Measurements from ENCODE around the gene BTBD9.

Gene BTBD9

DNA sequence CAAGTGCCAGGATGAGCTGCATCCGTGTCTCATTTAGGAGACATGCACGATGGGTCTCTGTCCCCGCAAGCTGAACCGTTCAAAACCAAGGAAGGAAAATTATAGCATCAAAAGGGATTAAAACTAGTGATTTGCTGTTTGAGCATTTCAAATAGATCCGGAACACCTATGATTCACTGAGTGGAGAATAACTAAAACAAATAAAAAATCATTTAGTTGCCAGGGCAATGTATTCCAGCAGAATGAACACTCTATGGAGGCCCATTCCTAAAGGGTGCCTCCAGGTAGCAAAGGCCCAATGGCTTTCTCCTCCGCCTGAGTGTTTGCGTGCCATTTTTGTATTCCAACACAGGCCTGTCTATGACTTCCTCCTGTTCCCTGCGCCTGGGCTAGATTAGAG, 465.4 kb downstream of the BTBD9 start:
- no peaks in the 10 kb centered on the region for H3K27me3 ChIP-seq (replicated peaks; ENCODE audit: control insufficient read depth, insufficient read depth, low read length)
- no peaks in the 10 kb centered on the region; the same call in none of the 2 replicates for H3K36me3 ChIP-seq (ENCODE audit: control insufficient read depth, insufficient read depth, low read length)
- TF ChIP-seq, protein P1, sequence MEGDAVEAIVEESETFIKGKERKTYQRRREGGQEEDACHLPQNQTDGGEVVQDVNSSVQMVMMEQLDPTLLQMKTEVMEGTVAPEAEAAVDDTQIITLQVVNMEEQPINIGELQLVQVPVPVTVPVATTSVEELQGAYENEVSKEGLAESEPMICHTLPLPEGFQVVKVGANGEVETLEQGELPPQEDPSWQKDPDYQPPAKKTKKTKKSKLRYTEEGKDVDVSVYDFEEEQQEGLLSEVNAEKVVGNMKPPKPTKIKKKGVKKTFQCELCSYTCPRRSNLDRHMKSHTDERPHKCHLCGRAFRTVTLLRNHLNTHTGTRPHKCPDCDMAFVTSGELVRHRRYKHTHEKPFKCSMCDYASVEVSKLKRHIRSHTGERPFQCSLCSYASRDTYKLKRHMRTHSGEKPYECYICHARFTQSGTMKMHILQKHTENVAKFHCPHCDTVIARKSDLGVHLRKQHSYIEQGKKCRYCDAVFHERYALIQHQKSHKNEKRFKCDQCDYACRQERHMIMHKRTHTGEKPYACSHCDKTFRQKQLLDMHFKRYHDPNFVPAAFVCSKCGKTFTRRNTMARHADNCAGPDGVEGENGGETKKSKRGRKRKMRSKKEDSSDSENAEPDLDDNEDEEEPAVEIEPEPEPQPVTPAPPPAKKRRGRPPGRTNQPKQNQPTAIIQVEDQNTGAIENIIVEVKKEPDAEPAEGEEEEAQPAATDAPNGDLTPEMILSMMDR (IDR thresholded peaks at IDR 0.05; ENCODE audit: insufficient read depth, low read length, poor library complexity, severe bottlenecking) = no peak
- DNase-seq (ENCODE audit: extremely low read depth, insufficient read length) = no peak
- no peak overlapping the region for H3K4me3 ChIP-seq (replicated peaks; ENCODE audit: low read depth, low read length)

DNA sequence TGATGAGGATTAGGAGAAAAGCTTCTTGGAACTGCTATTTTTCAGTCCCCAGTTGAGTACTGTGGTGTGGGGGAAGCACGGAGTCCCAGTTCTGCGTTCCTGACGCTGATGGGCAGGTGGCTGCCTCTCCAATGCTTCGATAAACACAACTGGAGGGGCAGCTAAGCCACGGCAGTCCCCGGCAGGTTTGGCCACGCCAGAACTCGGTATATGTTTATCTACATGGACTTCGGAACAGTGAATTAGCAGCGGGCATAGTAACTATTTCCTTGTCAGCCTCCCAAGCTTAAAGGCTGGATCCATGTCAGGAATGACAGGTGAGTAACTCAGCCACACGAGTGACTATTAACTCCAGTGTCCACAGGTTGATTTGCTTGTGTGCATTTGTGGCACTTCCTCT, 465.8 kb downstream of the BTBD9 start:
- Histone ChIP-seq H3K36me3 (ENCODE audit: control insufficient read depth, insufficient read depth, low read length) (no peaks in the 10 kb centered on the region; the same call in none of the 2 replicates), H3K4me3 (replicated peaks; ENCODE audit: low read depth, low read length) (no peak overlapping the region), H3K27me3 (replicated peaks; ENCODE audit: control insufficient read depth, insufficient read depth, low read length) (no peaks in the 10 kb centered on the region)
- TF ChIP-seq, protein P1 (IDR thresholded peaks at IDR 0.05; ENCODE audit: insufficient read depth, low read length, poor library complexity, severe bottlenecking) = no peak
- no peak for DNase-seq (ENCODE audit: extremely low read depth, insufficient read length)

DNA sequence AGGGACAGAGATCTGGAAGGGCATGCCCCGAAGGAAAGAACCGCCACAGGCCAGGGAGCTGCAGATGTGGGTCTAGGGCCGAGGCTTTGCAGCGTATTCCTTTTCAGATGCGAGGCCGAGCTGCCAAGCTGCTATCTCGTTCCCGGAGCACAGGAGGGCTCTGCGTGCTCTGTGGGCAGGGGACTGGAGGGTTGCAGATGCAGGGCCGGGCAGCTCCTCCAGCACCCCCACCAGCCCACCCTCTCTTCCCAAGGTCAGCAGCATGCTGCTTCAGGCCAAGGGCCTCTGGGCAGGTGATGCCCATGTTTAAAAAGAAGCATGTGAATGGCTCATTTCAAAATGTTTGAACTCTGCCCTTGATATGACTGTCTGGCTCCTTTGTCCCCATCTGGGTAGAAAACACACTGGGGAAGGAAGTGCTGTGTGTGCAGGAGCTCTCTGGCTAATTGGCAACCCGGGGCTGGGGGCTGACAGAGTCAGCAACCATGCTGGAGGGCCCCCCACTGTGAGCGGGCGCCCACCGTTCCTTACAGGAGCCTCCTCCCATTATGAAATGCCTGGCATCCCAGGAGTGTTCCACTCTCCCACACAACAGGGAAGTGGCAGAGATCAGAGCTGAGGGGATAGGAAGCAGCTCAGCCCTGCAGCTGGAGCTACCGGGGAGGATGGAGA, 466.9 kb downstream of the BTBD9 start:
- H3K36me3 ChIP-seq (ENCODE audit: control insufficient read depth, insufficient read depth, low read length) = no peaks in the 10 kb centered on the region; the same call in none of the 2 replicates
- TF ChIP-seq, protein P1 (IDR thresholded peaks at IDR 0.05; ENCODE audit: insufficient read depth, low read length, poor library complexity, severe bottlenecking) = no peak
- no peaks in the 10 kb centered on the region for H3K27me3 ChIP-seq (replicated peaks; ENCODE audit: control insufficient read depth, insufficient read depth, low read length)
- no peak for DNase-seq (ENCODE audit: extremely low read depth, insufficient read length)
- H3K4me3 ChIP-seq (replicated peaks; ENCODE audit: low read depth, low read length) = no peak overlapping the region

DNA sequence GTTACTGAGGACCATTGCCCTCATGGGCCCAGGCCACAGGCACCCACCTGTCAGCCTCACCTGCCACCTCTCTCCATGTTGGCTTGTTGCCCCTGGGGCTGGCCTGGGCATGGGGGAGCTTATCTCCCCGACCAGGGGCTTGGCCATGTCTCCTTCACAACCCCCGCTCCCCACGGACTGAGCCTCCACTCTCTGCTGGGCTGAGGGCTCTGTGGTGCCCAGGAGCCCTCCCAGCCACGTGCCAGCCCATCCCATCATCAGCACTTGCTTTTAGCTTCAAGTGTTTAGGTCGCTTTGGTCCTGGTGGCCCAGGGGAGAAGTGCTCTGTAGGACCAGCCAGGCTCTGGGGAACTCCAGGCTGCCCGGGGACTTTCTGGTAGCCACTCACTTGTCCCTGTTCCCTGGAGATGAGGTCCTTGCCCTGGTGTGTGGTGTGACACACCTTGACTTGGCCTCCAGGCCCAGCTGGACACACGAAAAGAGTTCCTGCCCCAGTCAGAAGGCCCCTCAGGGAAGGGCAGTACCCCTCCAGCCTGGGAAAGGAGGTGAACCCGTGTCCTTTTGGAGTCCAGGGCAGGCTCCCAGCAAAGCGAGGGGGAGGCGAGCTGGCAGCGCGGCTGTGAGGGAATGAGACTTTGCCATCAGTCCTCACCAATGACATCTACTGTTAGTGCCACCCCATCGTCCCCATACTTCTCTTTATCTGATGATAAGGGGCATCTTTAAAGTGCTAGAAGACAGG, 467.6 kb downstream of the BTBD9 start:
- no peaks in the 10 kb centered on the region; the same call in none of the 2 replicates for H3K36me3 ChIP-seq (ENCODE audit: control insufficient read depth, insufficient read depth, low read length)
- no peaks in the 10 kb centered on the region for H3K27me3 ChIP-seq (replicated peaks; ENCODE audit: control insufficient read depth, insufficient read depth, low read length)
- H3K4me3 ChIP-seq (replicated peaks; ENCODE audit: low read depth, low read length) = no peak overlapping the region
- TF ChIP-seq, protein P1 (IDR thresholded peaks at IDR 0.05; ENCODE audit: insufficient read depth, low read length, poor library complexity, severe bottlenecking) = no peak
- no peak for DNase-seq (ENCODE audit: extremely low read depth, insufficient read length)

DNA sequence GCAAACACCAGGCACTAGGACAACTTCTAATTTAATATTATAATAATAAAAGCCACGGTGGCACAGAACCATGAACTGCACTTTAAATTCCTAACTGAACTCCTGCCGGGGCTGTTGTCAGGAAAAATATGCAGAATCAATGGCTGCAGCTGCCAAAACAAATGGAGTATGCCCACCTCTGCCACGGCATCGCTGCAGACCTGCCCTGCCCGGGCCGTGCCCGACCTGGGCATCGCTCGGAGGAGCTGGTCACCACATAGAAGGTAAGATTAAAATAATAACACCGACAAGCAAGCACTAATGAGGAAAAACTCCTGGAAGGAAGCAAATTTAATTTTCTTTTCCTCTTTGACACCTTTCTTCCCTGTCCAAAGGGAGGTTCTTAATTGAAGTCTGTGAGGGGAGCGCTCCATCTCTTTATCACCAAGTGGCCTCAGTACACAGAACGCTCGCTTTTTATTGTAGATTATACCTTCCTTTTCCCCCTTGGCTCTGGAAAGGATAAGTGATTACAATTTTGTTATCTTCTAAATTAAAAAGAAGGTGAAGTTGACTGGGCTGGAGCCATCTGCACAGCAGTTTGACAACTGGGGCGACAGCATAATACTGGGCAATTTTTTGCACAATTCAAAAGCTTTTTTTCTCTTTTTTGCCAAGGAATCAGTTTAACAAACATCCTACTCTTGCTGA, 468.9 kb downstream of the BTBD9 start:
- Histone ChIP-seq H3K36me3 (ENCODE audit: control insufficient read depth, insufficient read depth, low read length) (no peaks in the 10 kb centered on the region; the same call in none of the 2 replicates), H3K27me3 (replicated peaks; ENCODE audit: control insufficient read depth, insufficient read depth, low read length) (no peaks in the 10 kb centered on the region), H3K4me3 (replicated peaks; ENCODE audit: low read depth, low read length) (no peak overlapping the region)
- DNase-seq (ENCODE audit: extremely low read depth, insufficient read length) = no peak
- TF ChIP-seq, protein P1 (IDR thresholded peaks at IDR 0.05; ENCODE audit: insufficient read depth, low read length, poor library complexity, severe bottlenecking) = no peak

Measured in GM06990 (cell line).